GM12878 (cell line): ENCODE data around the gene SPAG17. TPM values are rescaled to one million over a fixed set of nuclear protein-coding genes. Genes with fewer than 3 reads are reported as not detected.

Source experiments
- ATAC-seq: fragments of 200-7000 bp; cut with Tn5 transposase; 3 replicates; pipeline ENCODE4 v1.9.1; 2020; ENCODE audit warnings: mild to moderate bottlenecking, moderate library complexity
- BruUV-seq: library from RNA; stranded (reverse); fragments of 400-500 nt; replicated peaks from 2 replicates; lab custom pipeline; 2021; lab: Mats Ljungman, UMichigan
- CTCF ChIA-PET: fragments of 300-600 bp; sonication (Branson Sonifier 250); formaldehyde crosslinking; extraction: SDS; loops from one replicate; lab custom pipeline; 2021; ENCODE audit warnings: inconsistent platforms; lab: Yijun Ruan, JAX
- POLR2A ChIA-PET: fragments of 350-600 bp; formaldehyde crosslinking; extraction: SDS; loops from one replicate; lab custom pipeline; 2021; ENCODE audit warnings: inconsistent platforms; lab: Charles Lee
- RAD21 ChIA-PET: fragments of 300-600 bp; sonication (Branson Sonifier 250); formaldehyde crosslinking; loops from one replicate; lab custom pipeline; 2023; ENCODE audit warnings: antibody characterized with exemption; ENCODE audit not compliant: unreplicated experiment; lab: Charles Lee
- SMC1A ChIA-PET: fragments of 300-600 bp; sonication (Branson Sonifier 250); formaldehyde crosslinking; loops from one replicate; lab custom pipeline; 2023; ENCODE audit not compliant: unreplicated experiment, uncharacterized antibody; lab: Charles Lee
- DNase-seq: peaks from one replicate; pipeline ENCODE4 v3.0.0-alpha.2; 2011; ENCODE audit warnings: low read depth, low spot score
- FAIRE-seq: peaks from 3 replicates; lab custom pipeline; 2011; peaks lifted over from hg19 to GRCh38; lab: Jason Lieb, UNC
- H2AFZ ChIP-seq: 2 replicates; pipeline ENCODE4 v1.6.0; 2011; ENCODE audit warnings: low read depth, low read length, control low read depth; ENCODE audit not compliant: control insufficient read depth
- H3K27ac ChIP-seq: 2 replicates; pipeline ENCODE4 v1.5.1; 2011; ENCODE audit warnings: control low read depth; ENCODE audit not compliant: control insufficient read depth, insufficient read depth
- H3K27me3 ChIP-seq, 2 experiments: replicated peaks in 1 of 2; 2 replicates each; pipeline versions ENCODE4 v1.6.0 to v1.6.1; 2011; ENCODE audit warnings: low read length in 1 of 2; ENCODE audit not compliant: control insufficient read depth in 2 of 2, insufficient read depth in 2 of 2
- H3K36me3 ChIP-seq, 2 experiments: 2 replicates each; pipeline ENCODE4 v1.5.1; 2011; ENCODE audit warnings: low read length in 1 of 2; ENCODE audit not compliant: control insufficient read depth in 2 of 2, insufficient read depth in 2 of 2
- H3K4me1 ChIP-seq: 2 replicates; pipeline ENCODE4 v1.6.1; 2011; ENCODE audit warnings: mild to moderate bottlenecking, low read length, moderate library complexity, mixed read lengths; ENCODE audit not compliant: control insufficient read depth, insufficient read depth
- H3K4me2 ChIP-seq: 2 replicates; pipeline ENCODE4 v1.6.0; 2011; ENCODE audit warnings: control low read depth; ENCODE audit not compliant: control insufficient read depth, insufficient read depth
- H3K4me3 ChIP-seq: fragments of 200-600 bp; sonication (generic); 2 replicates; pipeline ENCODE4 v1.5.1; 2016
- H3K79me2 ChIP-seq: 2 replicates; pipeline ENCODE4 v1.6.0; 2011; ENCODE audit warnings: low read length; ENCODE audit not compliant: control insufficient read depth, insufficient read depth
- H3K9ac ChIP-seq: 2 replicates; pipeline ENCODE4 v1.8.0; 2011; ENCODE audit warnings: low read length, control low read depth, mixed read lengths; ENCODE audit not compliant: control insufficient read depth, insufficient read depth
- H3K9me3 ChIP-seq: replicated peaks from 3 replicates; pipeline ENCODE4 v1.5.1; 2011; ENCODE audit warnings: mild to moderate bottlenecking, low read length; ENCODE audit not compliant: control insufficient read depth, insufficient read depth
- H4K20me1 ChIP-seq: 2 replicates; pipeline ENCODE4 v1.6.0; 2011; ENCODE audit not compliant: control insufficient read depth, insufficient read depth
- BACH1 ChIP-seq: fragments of 450-650 bp; IDR thresholded peaks from 2 replicates; pipeline ENCODE4 v1.6.1; 2017; ENCODE audit warnings: mild to moderate bottlenecking, borderline replicate concordance
- BRCA1 ChIP-seq: IDR thresholded peaks from 2 replicates; pipeline ENCODE4 v1.6.1; 2011; ENCODE audit warnings: low read depth, low read length, improper control_type of control experiment
- CHD1 ChIP-seq: IDR thresholded peaks from 2 replicates; pipeline ENCODE4 v1.6.1; 2012; ENCODE audit warnings: low read depth, low read length, improper control_type of control experiment
- CTCF ChIP-seq, 3 experiments: IDR thresholded peaks in 2 of 3; conservative IDR thresholded peaks in 1 of 3; 2 replicates each; pipeline ENCODE4 v1.5.1; 2011; ENCODE audit warnings: low read depth in 3 of 3, low read length in 3 of 3, mild to moderate bottlenecking in 3 of 3, control low read depth in 2 of 3, moderate library complexity in 2 of 3, inconsistent platforms in 1 of 3, mixed read lengths in 1 of 3; ENCODE audit not compliant: control insufficient read depth in 2 of 3, insufficient read depth in 1 of 3; ENCODE audit errors: extremely low read depth in 1 of 3
- EGR1 ChIP-seq, 2 experiments: IDR thresholded peaks; 1 replicate in 1 of 2; 2 replicates in 1 of 2; pipeline ENCODE4 v1.6.1; 2011 to 2012; ENCODE audit warnings: low read depth in 2 of 2, low read length in 2 of 2, borderline replicate concordance in 1 of 2, mild to moderate bottlenecking in 1 of 2, moderate library complexity in 1 of 2
- EZH2 ChIP-seq: IDR thresholded peaks from 2 replicates; pipeline ENCODE4 v1.6.1; 2012; ENCODE audit warnings: low read depth, mild to moderate bottlenecking, control low read depth, inconsistent platforms, low read length, borderline replicate concordance; ENCODE audit not compliant: control insufficient read depth
- IRF3 ChIP-seq: fragments of 450-650 bp; IDR thresholded peaks from 2 replicates; pipeline ENCODE4 v1.6.1; 2014; ENCODE audit warnings: mild to moderate bottlenecking
- KAT2A ChIP-seq: conservative IDR thresholded peaks from 2 replicates; pipeline ENCODE4 v1.6.1; 2011; ENCODE audit warnings: low read depth, low read length; ENCODE audit not compliant: control insufficient read depth
- MYB ChIP-seq: fragments of 150-350 bp; IDR thresholded peaks from 2 replicates; pipeline ENCODE4 v1.6.1; 2014; ENCODE audit warnings: mild to moderate bottlenecking, low read depth, low read length, borderline replicate concordance
- PAX5 ChIP-seq: IDR thresholded peaks from 2 replicates; pipeline ENCODE4 v1.6.1; 2011; ENCODE audit warnings: low read depth, low read length, borderline replicate concordance
- RAD21 ChIP-seq: IDR thresholded peaks from 2 replicates; pipeline ENCODE4 v1.6.1; 2011; ENCODE audit warnings: mild to moderate bottlenecking, low read depth, low read length, moderate library complexity; ENCODE audit not compliant: insufficient read depth
- RUNX3 ChIP-seq: IDR thresholded peaks from 2 replicates; pipeline ENCODE4 v1.6.1; 2012; ENCODE audit warnings: low read length, inconsistent platforms
- SMC3 ChIP-seq: IDR thresholded peaks from 2 replicates; pipeline ENCODE4 v1.6.1; 2011; ENCODE audit warnings: low read length, improper control_type of control experiment, borderline replicate concordance
- TBL1XR1 ChIP-seq: IDR thresholded peaks from 2 replicates; pipeline ENCODE4 v1.6.1; 2012; ENCODE audit warnings: low read depth, low read length, improper control_type of control experiment
- ZBED1 ChIP-seq: IDR thresholded peaks from 2 replicates; pipeline ENCODE4 v1.6.1; 2016; ENCODE audit warnings: borderline replicate concordance
- ZNF687 ChIP-seq: fragments of 450-650 bp; IDR thresholded peaks from 2 replicates; pipeline ENCODE4 v1.6.1; 2017; ENCODE audit warnings: mild to moderate bottlenecking, moderate library complexity
- ZZZ3 ChIP-seq: IDR thresholded peaks from 2 replicates; pipeline ENCODE4 v1.6.1; 2011; ENCODE audit warnings: low read depth; ENCODE audit not compliant: control insufficient read depth, insufficient read length
- WGBS: methylation state at CpG from one replicate; pipeline ENCODE4 v1.1.6; 2016; ENCODE audit warnings: low lambda C conversion rate; ENCODE audit not compliant: insufficient replicate concordance, insufficient coverage; ENCODE audit errors: missing lambda C conversion rate; 5-methylcytosine and 5-hydroxymethylcytosine counted together
- in situ Hi-C: fragments of 300-500 bp; cut with MboI; formaldehyde crosslinking; loops from 9 replicates; pipeline ENCODE4 v1.14.3; 2018; ENCODE audit warnings: mixed read lengths
- intact Hi-C: fragments of 100-400 bp; cut with micrococcal nuclease; formaldehyde crosslinking; loops from one replicate; pipeline ENCODE4 v1.14.2; 2022; ENCODE audit not compliant: unreplicated experiment
- polyA plus RNA-seq, 11 experiments: library from polyadenylated mRNA; depleted of rRNA in 4 of 11; unstranded in 6 of 11; stranded (reverse) in 5 of 11; fragments of >200 nt; fragmentation: Nextera tagmentation in 4 of 11; fragmentation: Illumina TruSeq in 1 of 11; extraction: Ambion mirVana in 4 of 11; extraction: Trizol in 1 of 11; gene quantifications; 1 replicate in 1 of 11; 2 replicates in 10 of 11; pipeline versions ENCODE4 v1.2.1 to v1.2.3, GENCODE V29; 2011 to 2016; ENCODE audit warnings: inconsistent platforms in 2 of 11, missing spikeins in 2 of 11, low read depth in 1 of 11
- total RNA-seq, 4 experiments: library from RNA; depleted of rRNA in 3 of 4; stranded (reverse); fragments of >200 nt in 3 of 4; fragmentation: Illumina TruSeq in 1 of 4; extraction: Trizol in 1 of 4; gene quantifications; 2 replicates each; pipeline versions ENCODE4 v1.2.1 to v1.2.3, GENCODE V29; 2013 to 2021

The SPAG17 gene
- total and polyA plus RNA-seq, 10 of the 15 experiments (the other 5 are each of a cell fraction or from before 2014, with no cell fraction given) = 0.02 to 0.16 (median 0.03) TPM; not detected in 7

GRCh38 chr1:118151312-118151937, 33.6 kb downstream of the SPAG17 start:
- in situ Hi-C loops (loop anchor here (5.0 kb wide), 1 partner anchor 861 kb away; no protein-coding TSS in a partner anchor), intact Hi-C loops (loop anchor here (2.0 to 10.0 kb wide), 3 partner anchors 857 to 1216 kb away; partner anchors contain the start of gene HAO2)
- Histone ChIP-seq H4K20me1 (no peaks in the 10 kb centered on the region), H3K79me2 (no peaks in the 10 kb centered on the region), H3K4me3 (no peak overlapping the region), H3K4me2 (no peak overlapping the region), H3K27ac (no peak overlapping the region), H3K9me3 (no peaks in the 10 kb centered on the region), H3K9ac (no peak overlapping the region), H3K4me1 (no peaks in the 10 kb centered on the region), H3K27me3 (no peaks in the 10 kb centered on the region), H2AFZ (no peak overlapping the region), H3K36me3 (no peaks in the 10 kb centered on the region)
- ATAC-seq = peak; percentile 44; the same call in 2 of the 3 replicates
- ChIA-PET RAD21 (interaction anchor here (1.3 to 1.5 kb wide), 3 partner anchors 565 to 1124 kb away, joined by 3 to 8 read pairs (median 3); no protein-coding TSS in a partner anchor), POLR2A (no interaction called here), SMC1A (interaction anchor here (1.2 kb wide), 3 partner anchors 15 to 857 kb away, joined by 3 to 9 read pairs (median 3); no protein-coding TSS in a partner anchor), CTCF (interaction anchor here (0.7 to 3.8 kb wide), 12 partner anchors 10 to 1216 kb away, joined by 3 to 28 read pairs (median 4); no protein-coding TSS in a partner anchor)
- DNase-seq = peak; percentile 8
- no TSS peak for BruUV-seq
- WGBS = 2% methylated on average over 6 of the region's 6 CpGs
- FAIRE-seq = no peak
- TF ChIP-seq KAT2A (no peak), PAX5 (no peak), MYB (no peak), EZH2 (no peak), IRF3 (no peak), BACH1 (no peak), EGR1 (IDR thresholded peaks at IDR 0.05; ENCODE audit: borderline replicate concordance in 1 of 2, low read depth in 2 of 2, low read length in 2 of 2) (no peak), RUNX3 (peak; percentile 87), BRCA1 (no peak), SMC3 (peak; percentile 56; the same call in 1 of the 2 replicates), ZNF687 (no peak), ZBED1 (no peak), ZZZ3 (no peak), TBL1XR1 (no peak), RAD21 (peak; percentile 76), CTCF (IDR thresholded peaks at IDR 0.05 in 2 of 3, conservative IDR thresholded peaks at IDR 0.05 in 1 of 3; ENCODE audit: control insufficient read depth in 2 of 3, extremely low read depth in 1 of 3, insufficient read depth in 1 of 3, low read depth in 3 of 3, low read length in 3 of 3) (peak; percentile 73 to 87 (median 74)), CHD1 (no peak)
